HEK293 (cell line): ENCODE data around the gene MXRA8.

Source experiments
- CTCF ChIP-seq: fragments of 450-650 bp; formaldehyde crosslinking; IDR thresholded peaks from 2 replicates; pipeline ENCODE4 v1.5.1; 2016; ENCODE audit warnings: missing biosample characterization, missing genetic modification characterization
- FEZF1 ChIP-seq: fragments of 450-650 bp; formaldehyde crosslinking; IDR thresholded peaks from 2 replicates; pipeline ENCODE4 v1.5.1; 2016; ENCODE audit warnings: missing biosample characterization, missing genetic modification characterization
- IKZF3 ChIP-seq: fragments of 450-650 bp; IDR thresholded peaks from 2 replicates; pipeline ENCODE4 v1.5.0; 2018; ENCODE audit warnings: missing biosample characterization, mild to moderate bottlenecking, missing genetic modification characterization, moderate library complexity
- KLF17 ChIP-seq: fragments of 450-650 bp; formaldehyde crosslinking; IDR thresholded peaks from 2 replicates; pipeline ENCODE4 v1.5.1; 2016; ENCODE audit warnings: missing biosample characterization, missing genetic modification characterization
- MZF1 ChIP-seq: fragments of 450-650 bp; formaldehyde crosslinking; IDR thresholded peaks from 2 replicates; pipeline ENCODE4 v1.5.1; 2017; ENCODE audit warnings: missing biosample characterization, missing genetic modification characterization, borderline replicate concordance
- OSR2 ChIP-seq: fragments of 450-650 bp; formaldehyde crosslinking; IDR thresholded peaks from 2 replicates; pipeline ENCODE4 v1.5.1; 2016; ENCODE audit warnings: missing biosample characterization, missing genetic modification characterization
- PRDM10 ChIP-seq: fragments of 450-650 bp; formaldehyde crosslinking; IDR thresholded peaks from 2 replicates; pipeline ENCODE4 v1.5.1; 2016; ENCODE audit warnings: missing biosample characterization, missing genetic modification characterization
- PRDM6 ChIP-seq: fragments of 450-650 bp; formaldehyde crosslinking; IDR thresholded peaks from 2 replicates; pipeline ENCODE4 v1.5.1; 2017; ENCODE audit warnings: missing biosample characterization, missing genetic modification characterization
- SP2 ChIP-seq: fragments of 450-650 bp; formaldehyde crosslinking; IDR thresholded peaks from 2 replicates; pipeline ENCODE4 v1.5.1; 2016; ENCODE audit warnings: missing biosample characterization, missing genetic modification characterization
- ZBTB6 ChIP-seq: fragments of 450-650 bp; formaldehyde crosslinking; IDR thresholded peaks from 2 replicates; pipeline ENCODE4 v1.5.1; 2017; ENCODE audit warnings: missing biosample characterization, missing genetic modification characterization
- ZNF175 ChIP-seq: fragments of 450-650 bp; formaldehyde crosslinking; IDR thresholded peaks from 2 replicates; pipeline ENCODE4 v1.5.1; 2016; ENCODE audit warnings: missing biosample characterization, missing genetic modification characterization
- ZNF362 ChIP-seq: fragments of 450-650 bp; formaldehyde crosslinking; IDR thresholded peaks from 2 replicates; pipeline ENCODE4 v1.5.1; 2016; ENCODE audit warnings: missing biosample characterization, missing genetic modification characterization
- ZNF558 ChIP-seq: fragments of 450-650 bp; formaldehyde crosslinking; IDR thresholded peaks from 2 replicates; pipeline ENCODE4 v1.5.1; 2016; ENCODE audit warnings: missing biosample characterization, missing genetic modification characterization
- ZNF692 ChIP-seq: fragments of 450-650 bp; formaldehyde crosslinking; IDR thresholded peaks from 2 replicates; pipeline ENCODE4 v1.5.1; 2016; ENCODE audit warnings: missing biosample characterization, missing genetic modification characterization

GRCh38 chr1:1314237-1314586 lies 44.1 kb downstream of the MXRA8 start:
- no peak for TF ChIP-seq OSR2 (tag by site-specific recombination)
- TF ChIP-seq ZNF175 = no peak
- TF ChIP-seq CTCF (tag by site-specific recombination) = no peak
- no peak for TF ChIP-seq PRDM6
- TF ChIP-seq ZNF362 (tag by site-specific recombination) = no peak
- TF ChIP-seq MZF1 (tag by site-specific recombination) = no peak
- TF ChIP-seq IKZF3 (tag by site-specific recombination) = no peak
- no peak for TF ChIP-seq ZBTB6 (tag by site-specific recombination)
- no peak for TF ChIP-seq KLF17 (tag by site-specific recombination)
- TF ChIP-seq ZNF692 = no peak
- no peak for TF ChIP-seq PRDM10
- TF ChIP-seq SP2 = no peak
- TF ChIP-seq FEZF1 (tag by site-specific recombination) = no peak
- TF ChIP-seq ZNF558 (tag by site-specific recombination) = no peak
